ENCODE data around the gene PTGER3.

Gene PTGER3

DNA sequence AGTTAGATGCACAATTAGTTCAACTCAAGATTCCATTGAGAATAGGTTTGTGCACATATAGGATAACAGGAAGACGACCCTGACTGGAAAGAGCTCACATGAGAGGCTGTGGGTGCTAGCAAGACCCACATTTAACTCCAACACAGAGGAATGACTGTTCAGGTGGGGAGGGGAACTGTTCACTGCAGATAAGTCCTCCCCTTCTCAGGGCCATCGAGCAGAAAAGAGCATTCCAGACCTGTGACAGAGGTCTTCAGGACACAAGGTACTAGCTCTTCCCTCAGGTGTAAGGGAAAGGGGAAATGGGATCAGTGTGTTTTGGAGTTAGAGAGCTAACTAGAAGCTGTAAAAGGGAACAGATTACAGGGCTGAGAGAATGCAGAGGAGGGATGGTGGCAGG lies 8.7 kb downstream of the PTGER3 start:
- Histone ChIP-seq H3K36me3 (ENCODE audit: control insufficient read depth in 5 of 5, insufficient read depth in 5 of 5, low read length in 5 of 5) (peaks cover 0 to 8% (median 4%) of the 10 kb centered on the region in 5 donors), H3K9me3 (ENCODE audit: control insufficient read depth in 5 of 5, low read length in 5 of 5) (no peaks in the 10 kb centered on the region), H3K4me1 (ENCODE audit: control insufficient read depth in 5 of 5, insufficient read depth in 5 of 5, low read length in 5 of 5) (peaks cover 0 to 40% (median 12%) of the 10 kb centered on the region in 5 donors), H3K27ac (ENCODE audit: low read depth, low read length) (peak overlapping the region; percentile 14), H3K4me3 (ENCODE audit: low read depth in 1 of 5, low read length in 5 of 5) (no peak overlapping the region), H3K27me3 (ENCODE audit: control insufficient read depth in 5 of 5, insufficient read depth in 4 of 5, low read length in 5 of 5) (no peaks in the 10 kb centered on the region), H3K9ac (ENCODE audit: low read length in 5 of 5) (no peak overlapping the region)

DNA sequence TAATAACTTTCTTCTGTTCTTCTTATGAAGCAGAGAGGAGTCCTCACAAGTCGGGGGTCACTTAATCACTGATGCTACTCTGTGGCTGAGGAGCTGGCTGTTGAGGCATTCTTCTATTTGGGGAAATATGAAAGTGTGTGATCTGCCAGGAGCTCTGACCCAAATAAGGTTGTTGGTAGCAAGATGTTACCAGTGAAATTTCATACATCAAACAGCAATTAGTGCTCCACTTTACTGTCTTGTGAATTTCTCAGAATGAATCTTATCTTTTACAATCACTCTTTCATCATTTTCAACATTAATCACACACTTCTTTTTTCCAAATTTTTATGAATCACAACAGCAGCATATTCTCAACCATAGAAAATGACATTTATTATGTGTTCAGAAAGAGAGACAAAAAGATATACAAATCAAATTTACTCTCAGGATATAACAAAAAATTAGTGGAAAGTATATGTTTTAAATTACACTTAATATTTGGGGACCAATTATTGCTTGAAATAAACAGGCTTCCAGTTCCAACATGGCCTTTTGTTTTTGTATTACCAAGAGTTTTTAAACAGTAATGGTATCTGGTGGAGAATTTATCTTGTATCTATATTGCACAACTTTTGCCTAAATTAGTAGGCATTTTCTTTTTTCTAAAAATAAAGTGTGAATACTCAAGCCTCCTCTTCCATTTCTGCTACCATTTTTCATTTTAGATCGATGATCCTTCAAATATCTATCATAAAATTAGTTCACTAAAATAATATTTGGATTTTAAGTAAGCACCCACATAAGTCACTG lies 9.6 kb downstream of the PTGER3 start:
- H3K36me3 ChIP-seq (ENCODE audit: control insufficient read depth in 5 of 5, insufficient read depth in 5 of 5, low read length in 5 of 5) = peaks cover 0 to 8% (median 4%) of the 10 kb centered on the region in 5 donors
- H3K9me3 ChIP-seq (ENCODE audit: control insufficient read depth in 5 of 5, low read length in 5 of 5) = no peaks in the 10 kb centered on the region
- peak overlapping the region; percentile 56 for H3K27ac ChIP-seq (ENCODE audit: low read depth, low read length)
- no peak overlapping the region for H3K9ac ChIP-seq (ENCODE audit: low read length in 5 of 5)
- no peak overlapping the region for H3K4me3 ChIP-seq (ENCODE audit: low read depth in 1 of 5, low read length in 5 of 5)
- no peaks in the 10 kb centered on the region for H3K27me3 ChIP-seq (ENCODE audit: control insufficient read depth in 5 of 5, insufficient read depth in 4 of 5, low read length in 5 of 5)
- H3K4me1 ChIP-seq (ENCODE audit: control insufficient read depth in 5 of 5, insufficient read depth in 5 of 5, low read length in 5 of 5) = peaks cover 0 to 42% (median 12%) of the 10 kb centered on the region in 5 donors

DNA sequence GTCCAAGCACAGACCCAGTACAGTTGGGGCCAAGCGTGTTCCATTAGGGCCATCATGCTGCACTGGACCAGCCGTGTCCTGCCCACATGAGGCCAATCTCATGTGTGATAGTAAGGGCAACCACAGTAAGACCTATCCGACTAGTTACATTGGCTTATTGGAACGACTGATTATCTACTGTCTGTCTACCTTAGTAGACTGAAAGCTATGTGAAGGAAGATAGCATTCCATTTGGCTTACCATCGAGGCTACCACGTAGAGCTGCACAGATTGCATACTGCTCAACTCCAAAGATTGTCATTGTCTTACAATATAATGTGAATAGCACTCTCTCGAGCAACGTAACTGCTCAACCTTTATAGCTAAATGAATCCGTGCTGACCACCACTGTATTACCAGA lies 10.6 kb downstream of the PTGER3 start:
- no peak overlapping the region for H3K4me3 ChIP-seq (ENCODE audit: low read depth in 1 of 5, low read length in 5 of 5)

DNA sequence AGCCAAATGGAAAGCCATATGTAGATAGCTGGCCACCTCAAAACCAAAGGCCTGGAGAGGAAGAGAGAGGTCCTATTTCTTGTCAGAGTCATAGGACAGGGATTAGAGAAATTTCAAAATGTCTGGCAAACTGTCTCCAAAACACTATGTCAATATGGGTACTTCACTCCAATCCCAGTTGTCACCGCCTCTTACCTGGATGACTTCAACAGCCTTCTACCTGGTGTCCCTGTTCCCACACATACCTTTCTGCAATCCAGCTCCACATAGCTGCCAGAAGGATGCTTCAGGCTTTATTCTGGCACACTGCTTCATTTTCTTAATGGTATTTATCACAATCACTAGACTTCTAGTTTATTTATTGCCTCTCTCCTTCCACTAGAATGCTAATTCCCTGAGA lies 14.5 kb downstream of the PTGER3 start:
- Histone ChIP-seq H3K36me3 (ENCODE audit: control insufficient read depth in 5 of 5, insufficient read depth in 5 of 5, low read length in 5 of 5) (peaks cover 0 to 5% (median 3%) of the 10 kb centered on the region in 5 donors), H3K27ac (ENCODE audit: low read depth, low read length) (peak overlapping the region; percentile 89), H3K27me3 (ENCODE audit: control insufficient read depth in 5 of 5, insufficient read depth in 4 of 5, low read length in 5 of 5) (no peaks in the 10 kb centered on the region), H3K9me3 (ENCODE audit: control insufficient read depth in 5 of 5, low read length in 5 of 5) (no peaks in the 10 kb centered on the region), H3K9ac (ENCODE audit: low read length in 5 of 5) (no peak overlapping the region), H3K4me3 (ENCODE audit: low read depth in 1 of 5, low read length in 5 of 5) (no peak overlapping the region), H3K4me1 (ENCODE audit: control insufficient read depth in 5 of 5, insufficient read depth in 5 of 5, low read length in 5 of 5) (peaks cover 0 to 47% (median 9%) of the 10 kb centered on the region in 5 donors)

More for the DNA sequence above, 10.6 kb downstream of the PTGER3 start:
- peaks cover 0 to 48% (median 12%) of the 10 kb centered on the region in 5 donors for H3K4me1 ChIP-seq (ENCODE audit: control insufficient read depth in 5 of 5, insufficient read depth in 5 of 5, low read length in 5 of 5)
- no peak overlapping the region for H3K27ac ChIP-seq (ENCODE audit: low read depth, low read length)
- no peaks in the 10 kb centered on the region for H3K9me3 ChIP-seq (ENCODE audit: control insufficient read depth in 5 of 5, low read length in 5 of 5)
- peaks cover 0 to 8% (median 4%) of the 10 kb centered on the region in 5 donors for H3K36me3 ChIP-seq (ENCODE audit: control insufficient read depth in 5 of 5, insufficient read depth in 5 of 5, low read length in 5 of 5)
- H3K27me3 ChIP-seq (ENCODE audit: control insufficient read depth in 5 of 5, insufficient read depth in 4 of 5, low read length in 5 of 5) = no peaks in the 10 kb centered on the region
- H3K9ac ChIP-seq (ENCODE audit: low read length in 5 of 5) = no peak overlapping the region

DNA sequence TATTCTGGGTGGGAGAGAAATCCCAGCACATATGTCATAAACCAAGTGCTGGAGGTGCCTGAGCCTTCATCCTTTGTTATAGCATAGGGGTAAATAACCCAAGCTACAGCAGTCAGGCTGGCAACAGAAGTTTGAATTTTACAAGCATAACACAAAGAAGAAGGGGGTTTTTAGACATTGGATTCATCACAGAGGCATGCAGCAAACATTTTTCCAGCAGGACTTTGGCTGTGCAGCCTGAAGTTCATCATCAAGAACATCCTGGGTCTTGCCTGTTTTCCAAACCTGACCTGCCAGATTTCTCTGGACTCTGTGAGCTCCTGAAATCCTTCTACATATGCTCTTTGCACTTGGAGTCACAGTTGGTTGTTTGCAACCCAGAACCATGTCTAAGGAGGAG lies 16.2 kb downstream of the PTGER3 start:
- no peak overlapping the region for H3K9ac ChIP-seq (ENCODE audit: low read length in 5 of 5)
- H3K4me3 ChIP-seq (ENCODE audit: low read depth in 1 of 5, low read length in 5 of 5) = no peak overlapping the region
- no peaks in the 10 kb centered on the region for H3K27me3 ChIP-seq (ENCODE audit: control insufficient read depth in 5 of 5, insufficient read depth in 4 of 5, low read length in 5 of 5)
- H3K9me3 ChIP-seq (ENCODE audit: control insufficient read depth in 5 of 5, low read length in 5 of 5) = no peaks in the 10 kb centered on the region
- peaks cover 0 to 48% (median 9%) of the 10 kb centered on the region in 5 donors for H3K4me1 ChIP-seq (ENCODE audit: control insufficient read depth in 5 of 5, insufficient read depth in 5 of 5, low read length in 5 of 5)
- no peaks in the 10 kb centered on the region for H3K36me3 ChIP-seq (ENCODE audit: control insufficient read depth in 5 of 5, insufficient read depth in 5 of 5, low read length in 5 of 5)
- H3K27ac ChIP-seq (ENCODE audit: low read depth, low read length) = peak overlapping the region; percentile 89

DNA sequence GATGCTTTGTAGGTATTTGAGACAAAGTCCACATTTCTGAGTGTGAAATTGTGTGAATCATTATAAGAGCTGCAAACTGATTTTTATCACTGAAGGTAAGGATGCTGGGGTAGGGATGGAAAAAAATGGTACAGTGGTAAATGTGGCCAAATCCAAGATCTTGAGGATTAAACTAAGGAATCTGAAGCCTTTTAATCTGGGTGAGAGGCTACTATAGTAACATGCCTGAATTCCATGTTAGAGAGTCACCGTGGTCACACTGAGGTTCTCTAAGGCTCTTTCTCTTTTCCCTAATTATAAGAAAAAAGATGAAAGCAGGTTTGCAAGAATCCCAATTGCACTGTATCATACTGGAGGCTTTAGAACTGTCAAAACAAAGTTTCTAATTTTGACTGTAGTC lies 17.6 kb downstream of the PTGER3 start:
- Histone ChIP-seq H3K9ac (ENCODE audit: low read length in 5 of 5) (no peak overlapping the region), H3K4me1 (ENCODE audit: control insufficient read depth in 5 of 5, insufficient read depth in 5 of 5, low read length in 5 of 5) (peaks cover 0 to 49% (median 9%) of the 10 kb centered on the region in 5 donors), H3K27ac (ENCODE audit: low read depth, low read length) (peak overlapping the region; percentile 89), H3K9me3 (ENCODE audit: control insufficient read depth in 5 of 5, low read length in 5 of 5) (no peaks in the 10 kb centered on the region), H3K4me3 (ENCODE audit: low read depth in 1 of 5, low read length in 5 of 5) (no peak overlapping the region), H3K27me3 (ENCODE audit: control insufficient read depth in 5 of 5, insufficient read depth in 4 of 5, low read length in 5 of 5) (no peaks in the 10 kb centered on the region), H3K36me3 (ENCODE audit: control insufficient read depth in 5 of 5, insufficient read depth in 5 of 5, low read length in 5 of 5) (no peaks in the 10 kb centered on the region)

DNA sequence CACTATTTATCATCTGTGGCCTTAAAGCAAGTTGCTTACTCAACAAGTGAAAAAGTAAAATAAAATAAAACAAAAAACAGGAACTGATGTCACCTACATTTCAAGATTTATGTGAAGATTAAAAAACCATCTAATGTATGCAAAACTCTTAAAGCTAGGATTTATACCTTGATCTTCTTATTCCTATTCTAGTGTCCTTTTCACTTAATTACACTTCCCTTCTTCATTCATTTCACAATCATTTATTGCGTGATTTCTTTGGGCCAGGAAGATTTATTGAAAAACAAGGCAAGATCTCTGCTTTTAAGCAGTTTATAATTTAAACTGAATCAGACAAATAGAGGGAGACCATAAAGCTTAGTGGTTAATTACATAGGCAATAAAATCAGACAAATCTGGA lies 18.6 kb downstream of the PTGER3 start:
- H3K36me3 ChIP-seq (ENCODE audit: control insufficient read depth in 5 of 5, insufficient read depth in 5 of 5, low read length in 5 of 5) = no peaks in the 10 kb centered on the region
- H3K9me3 ChIP-seq (ENCODE audit: control insufficient read depth in 5 of 5, low read length in 5 of 5) = no peaks in the 10 kb centered on the region
- H3K4me3 ChIP-seq (ENCODE audit: low read depth in 1 of 5, low read length in 5 of 5) = no peak overlapping the region
- no peak overlapping the region for H3K9ac ChIP-seq (ENCODE audit: low read length in 5 of 5)
- peaks cover 0 to 49% (median 9%) of the 10 kb centered on the region in 5 donors for H3K4me1 ChIP-seq (ENCODE audit: control insufficient read depth in 5 of 5, insufficient read depth in 5 of 5, low read length in 5 of 5)
- peak overlapping the region; percentile 49 for H3K27ac ChIP-seq (ENCODE audit: low read depth, low read length)
- H3K27me3 ChIP-seq (ENCODE audit: control insufficient read depth in 5 of 5, insufficient read depth in 4 of 5, low read length in 5 of 5) = no peaks in the 10 kb centered on the region

DNA sequence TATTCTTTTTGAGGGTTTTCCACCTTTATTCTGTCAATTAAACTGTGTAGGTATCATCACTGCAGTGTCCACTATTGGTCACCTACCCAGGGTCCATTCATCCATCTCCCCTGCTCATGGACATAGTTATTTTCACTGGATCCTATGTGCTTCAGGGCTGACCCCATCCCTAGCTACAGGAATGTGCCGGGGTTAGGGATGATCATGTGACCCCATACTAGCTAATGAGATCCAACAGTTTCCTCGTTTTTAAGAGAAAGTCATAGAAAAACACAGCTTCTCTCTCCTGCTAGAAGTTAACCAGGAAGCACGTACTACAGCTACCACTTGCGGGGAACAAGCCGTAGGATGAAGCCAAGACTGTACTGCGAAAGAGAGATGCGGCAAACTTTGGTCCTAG lies 19.6 kb downstream of the PTGER3 start:
- no peak overlapping the region for H3K9ac ChIP-seq (ENCODE audit: low read length in 5 of 5)
- peak overlapping the region; percentile 47 for H3K27ac ChIP-seq (ENCODE audit: low read depth, low read length)
- H3K27me3 ChIP-seq (ENCODE audit: control insufficient read depth in 5 of 5, insufficient read depth in 4 of 5, low read length in 5 of 5) = no peaks in the 10 kb centered on the region
- H3K36me3 ChIP-seq (ENCODE audit: control insufficient read depth in 5 of 5, insufficient read depth in 5 of 5, low read length in 5 of 5) = no peaks in the 10 kb centered on the region
- peaks cover 0 to 44% (median 9%) of the 10 kb centered on the region in 5 donors for H3K4me1 ChIP-seq (ENCODE audit: control insufficient read depth in 5 of 5, insufficient read depth in 5 of 5, low read length in 5 of 5)
- no peaks in the 10 kb centered on the region for H3K9me3 ChIP-seq (ENCODE audit: control insufficient read depth in 5 of 5, low read length in 5 of 5)
- H3K4me3 ChIP-seq (ENCODE audit: low read depth in 1 of 5, low read length in 5 of 5) = no peak overlapping the region

DNA sequence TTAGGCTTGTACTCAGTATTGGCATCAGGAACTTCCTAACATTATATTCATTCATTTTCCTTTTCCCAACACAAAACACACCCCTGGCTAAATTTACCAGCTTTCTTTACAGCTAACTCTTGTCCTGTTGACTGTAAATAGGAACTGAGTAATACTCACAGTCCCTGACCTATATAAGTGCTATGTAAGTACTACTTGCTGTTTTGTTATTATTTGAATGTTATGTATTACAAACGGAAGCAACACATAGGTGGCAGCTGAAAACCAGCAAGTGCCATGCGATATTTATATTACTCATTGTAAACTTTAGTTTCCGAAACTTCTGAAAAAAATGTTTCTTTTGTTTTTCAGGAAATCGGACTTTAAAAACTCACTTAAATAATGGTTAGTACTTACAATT lies 21.5 kb downstream of the PTGER3 start:
- Histone ChIP-seq H3K9ac (ENCODE audit: low read length in 5 of 5) (no peak overlapping the region), H3K27me3 (ENCODE audit: control insufficient read depth in 5 of 5, insufficient read depth in 4 of 5, low read length in 5 of 5) (no peaks in the 10 kb centered on the region), H3K9me3 (ENCODE audit: control insufficient read depth in 5 of 5, low read length in 5 of 5) (no peaks in the 10 kb centered on the region), H3K4me1 (ENCODE audit: control insufficient read depth in 5 of 5, insufficient read depth in 5 of 5, low read length in 5 of 5) (peaks cover 0 to 29% (median 2%) of the 10 kb centered on the region in 5 donors), H3K36me3 (ENCODE audit: control insufficient read depth in 5 of 5, insufficient read depth in 5 of 5, low read length in 5 of 5) (no peaks in the 10 kb centered on the region), H3K27ac (ENCODE audit: low read depth, low read length) (no peak overlapping the region), H3K4me3 (ENCODE audit: low read depth in 1 of 5, low read length in 5 of 5) (no peak overlapping the region)

DNA sequence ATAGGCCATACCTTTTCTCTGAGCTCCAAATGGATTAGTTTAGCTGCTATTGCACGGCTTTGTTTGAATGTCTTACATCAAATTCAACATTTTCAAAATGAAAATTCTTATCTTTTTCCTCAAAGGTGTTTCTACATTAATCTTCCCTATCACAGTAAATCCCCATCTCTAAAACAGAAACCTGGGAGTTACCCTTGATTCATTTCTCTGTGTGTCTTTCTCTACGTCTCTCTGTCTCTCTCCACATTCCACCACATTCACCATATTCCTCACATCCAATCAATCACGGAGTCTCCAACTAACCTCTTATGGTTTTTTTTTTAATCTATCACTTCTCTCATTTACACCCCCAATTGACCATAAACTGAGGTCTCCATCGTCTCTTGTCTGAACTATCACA lies 24.1 kb downstream of the PTGER3 start:
- Histone ChIP-seq H3K4me3 (ENCODE audit: low read depth in 1 of 5, low read length in 5 of 5) (no peak overlapping the region), H3K27me3 (ENCODE audit: control insufficient read depth in 5 of 5, insufficient read depth in 4 of 5, low read length in 5 of 5) (no peaks in the 10 kb centered on the region), H3K4me1 (ENCODE audit: control insufficient read depth in 5 of 5, insufficient read depth in 5 of 5, low read length in 5 of 5) (peaks cover 0 to 38% (median 0%) of the 10 kb centered on the region in 5 donors), H3K9ac (ENCODE audit: low read length in 5 of 5) (peak overlapping the region in 1 of 5 donors; percentile 8), H3K27ac (ENCODE audit: low read depth, low read length) (no peak overlapping the region), H3K9me3 (ENCODE audit: control insufficient read depth in 5 of 5, low read length in 5 of 5) (no peaks in the 10 kb centered on the region), H3K36me3 (ENCODE audit: control insufficient read depth in 5 of 5, insufficient read depth in 5 of 5, low read length in 5 of 5) (no peaks in the 10 kb centered on the region)

Measured in subcutaneous abdominal adipose tissue (tissue), 5 donors.